Panc1 (cell line): Measurements from ENCODE around the gene JMJD1C.

ENCODE experiments used
- POLR2AphosphoS5 ChIP-seq: IDR thresholded peaks from 2 replicates; pipeline ENCODE4 v1.6.1; 2012; ENCODE audit warnings: mild to moderate bottlenecking, low read depth, low read length, moderate library complexity
- SIN3A ChIP-seq: IDR thresholded peaks from 2 replicates; pipeline ENCODE4 v1.6.1; 2012; ENCODE audit warnings: low read depth, mild to moderate bottlenecking, low read length, moderate library complexity, borderline replicate concordance; ENCODE audit not compliant: insufficient read depth
- TCF7L2 ChIP-seq: IDR thresholded peaks from 2 replicates; pipeline ENCODE4 v1.6.1; 2011; ENCODE audit warnings: mild to moderate bottlenecking, low read depth, low read length, inconsistent platforms
- TF ChIP-seq, protein P1 (sequence below), 2 experiments: IDR thresholded peaks; 2 replicates each; pipeline ENCODE4 v1.6.1; 2011 to 2012; ENCODE audit warnings: low read depth in 2 of 2, control low read depth in 1 of 2, low read length in 1 of 2, mild to moderate bottlenecking in 1 of 2, moderate library complexity in 1 of 2; ENCODE audit not compliant: insufficient read depth in 1 of 2
- TF ChIP-seq, protein P2 (sequence below): fragments of 450-650 bp; IDR thresholded peaks from 2 replicates; pipeline ENCODE4 v1.5.1; 2017; ENCODE audit warnings: mild to moderate bottlenecking

GRCh38 chr10:63156236-63156635 lies 309.5 kb downstream of the JMJD1C start:
- TF ChIP-seq POLR2AphosphoS5 (no peak; the same call in 1 of the 2 replicates), TCF7L2 (no peak), SIN3A (no peak)
- TF ChIP-seq, protein P1, sequence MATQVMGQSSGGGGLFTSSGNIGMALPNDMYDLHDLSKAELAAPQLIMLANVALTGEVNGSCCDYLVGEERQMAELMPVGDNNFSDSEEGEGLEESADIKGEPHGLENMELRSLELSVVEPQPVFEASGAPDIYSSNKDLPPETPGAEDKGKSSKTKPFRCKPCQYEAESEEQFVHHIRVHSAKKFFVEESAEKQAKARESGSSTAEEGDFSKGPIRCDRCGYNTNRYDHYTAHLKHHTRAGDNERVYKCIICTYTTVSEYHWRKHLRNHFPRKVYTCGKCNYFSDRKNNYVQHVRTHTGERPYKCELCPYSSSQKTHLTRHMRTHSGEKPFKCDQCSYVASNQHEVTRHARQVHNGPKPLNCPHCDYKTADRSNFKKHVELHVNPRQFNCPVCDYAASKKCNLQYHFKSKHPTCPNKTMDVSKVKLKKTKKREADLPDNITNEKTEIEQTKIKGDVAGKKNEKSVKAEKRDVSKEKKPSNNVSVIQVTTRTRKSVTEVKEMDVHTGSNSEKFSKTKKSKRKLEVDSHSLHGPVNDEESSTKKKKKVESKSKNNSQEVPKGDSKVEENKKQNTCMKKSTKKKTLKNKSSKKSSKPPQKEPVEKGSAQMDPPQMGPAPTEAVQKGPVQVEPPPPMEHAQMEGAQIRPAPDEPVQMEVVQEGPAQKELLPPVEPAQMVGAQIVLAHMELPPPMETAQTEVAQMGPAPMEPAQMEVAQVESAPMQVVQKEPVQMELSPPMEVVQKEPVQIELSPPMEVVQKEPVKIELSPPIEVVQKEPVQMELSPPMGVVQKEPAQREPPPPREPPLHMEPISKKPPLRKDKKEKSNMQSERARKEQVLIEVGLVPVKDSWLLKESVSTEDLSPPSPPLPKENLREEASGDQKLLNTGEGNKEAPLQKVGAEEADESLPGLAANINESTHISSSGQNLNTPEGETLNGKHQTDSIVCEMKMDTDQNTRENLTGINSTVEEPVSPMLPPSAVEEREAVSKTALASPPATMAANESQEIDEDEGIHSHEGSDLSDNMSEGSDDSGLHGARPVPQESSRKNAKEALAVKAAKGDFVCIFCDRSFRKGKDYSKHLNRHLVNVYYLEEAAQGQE (IDR thresholded peaks at IDR 0.05; ENCODE audit: insufficient read depth in 1 of 2, low read depth in 2 of 2, low read length in 1 of 2), result no peak
- TF ChIP-seq, protein P2, sequence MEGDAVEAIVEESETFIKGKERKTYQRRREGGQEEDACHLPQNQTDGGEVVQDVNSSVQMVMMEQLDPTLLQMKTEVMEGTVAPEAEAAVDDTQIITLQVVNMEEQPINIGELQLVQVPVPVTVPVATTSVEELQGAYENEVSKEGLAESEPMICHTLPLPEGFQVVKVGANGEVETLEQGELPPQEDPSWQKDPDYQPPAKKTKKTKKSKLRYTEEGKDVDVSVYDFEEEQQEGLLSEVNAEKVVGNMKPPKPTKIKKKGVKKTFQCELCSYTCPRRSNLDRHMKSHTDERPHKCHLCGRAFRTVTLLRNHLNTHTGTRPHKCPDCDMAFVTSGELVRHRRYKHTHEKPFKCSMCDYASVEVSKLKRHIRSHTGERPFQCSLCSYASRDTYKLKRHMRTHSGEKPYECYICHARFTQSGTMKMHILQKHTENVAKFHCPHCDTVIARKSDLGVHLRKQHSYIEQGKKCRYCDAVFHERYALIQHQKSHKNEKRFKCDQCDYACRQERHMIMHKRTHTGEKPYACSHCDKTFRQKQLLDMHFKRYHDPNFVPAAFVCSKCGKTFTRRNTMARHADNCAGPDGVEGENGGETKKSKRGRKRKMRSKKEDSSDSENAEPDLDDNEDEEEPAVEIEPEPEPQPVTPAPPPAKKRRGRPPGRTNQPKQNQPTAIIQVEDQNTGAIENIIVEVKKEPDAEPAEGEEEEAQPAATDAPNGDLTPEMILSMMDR, result no peak
